Measurements from ENCODE around the gene SPNS2. TPM values are rescaled to one million over a fixed set of nuclear protein-coding genes. Genes with fewer than 3 reads are reported as not detected.

SPNS2 gene
- total RNA-seq, 1 experiment from 2014 or later = 0.33 TPM

DNA sequence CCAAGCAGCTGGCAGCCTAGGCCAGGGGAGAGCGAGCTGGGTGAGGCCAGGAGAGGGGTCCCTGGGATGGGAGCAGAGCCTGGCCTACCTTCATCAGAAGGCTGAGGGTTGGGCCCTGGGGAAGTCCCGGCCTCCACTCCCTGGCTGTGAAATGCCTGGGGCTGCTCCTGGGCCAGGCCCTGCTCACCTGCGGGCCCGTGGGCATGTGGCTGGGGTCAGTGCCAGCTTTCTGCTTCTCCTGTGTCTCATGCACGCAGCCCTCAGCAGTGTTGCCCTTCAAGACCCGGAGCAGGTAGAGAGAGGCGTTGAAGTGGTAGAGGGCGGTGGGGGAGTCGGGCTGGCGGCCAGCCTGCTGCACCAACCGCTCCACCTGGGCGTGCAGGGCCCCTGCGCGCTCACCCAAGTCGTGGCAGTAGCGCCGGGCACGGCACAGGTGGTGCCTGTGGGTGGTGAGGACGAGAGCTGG is 44.1 kb downstream of the SPNS2 start:
- no CpG with 5 or more reads among the region's 19 CpGs for WGBS (ENCODE audit: extremely low coverage, insufficient read length, low lambda C conversion rate)
- no peak overlapping the region for H3K27ac ChIP-seq (ENCODE audit: insufficient read length, low read depth, low read length)
- no peak overlapping the region for H3K4ac ChIP-seq (ENCODE audit: low read depth, low read length)
- no peaks in the 10 kb centered on the region for H3K23me2 ChIP-seq (ENCODE audit: insufficient read length, low read depth, low read length, poor library complexity, severe bottlenecking)
- H3K14ac ChIP-seq (ENCODE audit: insufficient read depth, low read length) = no peak overlapping the region
- no peaks in the 10 kb centered on the region for H3K9me3 Mint-ChIP-seq
- H3K79me1 ChIP-seq (ENCODE audit: insufficient read depth, low read depth, low read length, poor library complexity, severe bottlenecking) = no peaks in the 10 kb centered on the region
- H2BK20ac ChIP-seq (ENCODE audit: low read depth, low read length, poor library complexity, severe bottlenecking) = no peak overlapping the region
- H2AK5ac ChIP-seq (ENCODE audit: insufficient read length, low read length) = no peak overlapping the region
- H3K79me2 ChIP-seq (ENCODE audit: insufficient read depth, low read length) = no peaks in the 10 kb centered on the region
- no peak overlapping the region for H4K8ac ChIP-seq (replicated peaks; ENCODE audit: insufficient read length, low read depth, low read length)
- H3T11ph ChIP-seq (ENCODE audit: low read length) = no peak overlapping the region
- no peak overlapping the region for H3K9ac ChIP-seq (ENCODE audit: extremely low read depth, insufficient read length, low read length)
- H3K27me3 ChIP-seq (ENCODE audit: insufficient read depth, low read length) = no peaks in the 10 kb centered on the region
- H3K23ac ChIP-seq (ENCODE audit: insufficient read length, low read depth, low read length) = no peak overlapping the region
- H3K18ac ChIP-seq (ENCODE audit: insufficient read length, low read depth, low read length) = no peak overlapping the region
- no peak overlapping the region for H3K27ac Mint-ChIP-seq
- no peak overlapping the region for H2BK12ac ChIP-seq (ENCODE audit: insufficient read length, low read depth, low read length)
- no peak overlapping the region for H2BK15ac ChIP-seq (ENCODE audit: low read depth, low read length)
- H2BK5ac ChIP-seq (ENCODE audit: insufficient read length, low read length) = no peak overlapping the region
- H3K56ac ChIP-seq (ENCODE audit: insufficient read length, low read depth, low read length) = no peak overlapping the region
- H3K4me1 Mint-ChIP-seq = no peaks in the 10 kb centered on the region
- TF ChIP-seq CTCF (conservative IDR thresholded peaks at IDR 0.05) = no peak
- no peak overlapping the region for H3K4me3 Mint-ChIP-seq
- no peak overlapping the region for H2BK120ac ChIP-seq (ENCODE audit: low read depth, low read length, poor library complexity, severe bottlenecking)
- no peaks in the 10 kb centered on the region for H3K4me1 ChIP-seq (ENCODE audit: insufficient read depth, low read length)
- H3K27me3 Mint-ChIP-seq (ENCODE audit: low read depth) = no peaks in the 10 kb centered on the region; the same call in 1 of the 2 replicates
- peaks cover 2% of the 10 kb centered on the region for H4K20me1 ChIP-seq (ENCODE audit: control insufficient read depth, insufficient read depth, insufficient read length)
- H4K5ac ChIP-seq (ENCODE audit: insufficient read length, low read depth, low read length) = no peak overlapping the region
- no peak overlapping the region for H2AFZ ChIP-seq (ENCODE audit: low read length)
- DNase-seq = no peak
- no peaks in the 10 kb centered on the region for H3K9me3 ChIP-seq (ENCODE audit: control insufficient read depth, low read depth, low read length)
- no peak overlapping the region for H3K4me2 ChIP-seq (ENCODE audit: insufficient read depth, insufficient read length, low read length)
- H4K91ac ChIP-seq (ENCODE audit: insufficient read length, low read depth, low read length) = no peak overlapping the region
- H3K36me3 Mint-ChIP-seq (ENCODE audit: insufficient read depth in 1 of 3, low read depth in 3 of 3) = peaks cover 33 to 83% (median 59%) of the 10 kb centered on the region in 3 experiments
